Thyroid gland (tissue), 4 donors: Measurements from ENCODE around the gene FOXD2. TPM values are rescaled to one million over a fixed set of nuclear protein-coding genes. Genes with fewer than 3 reads are reported as not detected.

Experiments
- DNase-seq, 2 donors: peaks; one replicate each; pipeline ENCODE4 v3.0.0-alpha.2; 2019
- H3K27ac ChIP-seq, 3 donors: fragments of 200-600 bp; sonication (generic); 1 replicate in 2 of 3; 2 replicates in 1 of 3; pipeline ENCODE4 v1.5.1; 2016 to 2019; ENCODE audit warnings: mild to moderate bottlenecking in 1 of 3, moderate library complexity in 1 of 3
- H3K27me3 ChIP-seq: fragments of 200-600 bp; sonication (generic); one replicate; pipeline ENCODE4 v1.5.1; 2019
- H3K36me3 ChIP-seq, 2 donors: fragments of 200-600 bp; sonication (generic); one replicate each; pipeline ENCODE4 v1.5.1; 2016 to 2019
- H3K4me1 ChIP-seq, 2 donors: fragments of 200-600 bp; sonication (generic); one replicate each; pipeline ENCODE4 v1.5.1; 2017 to 2019
- H3K4me3 ChIP-seq, 3 donors: fragments of 200-600 bp; sonication (generic); replicated peaks in 1 of 3; 1 replicate in 2 of 3; 2 replicates in 1 of 3; pipeline ENCODE4 v1.5.1; 2016; ENCODE audit warnings: mild to moderate bottlenecking in 1 of 3
- H3K9me3 ChIP-seq: fragments of 200-600 bp; sonication (generic); one replicate; pipeline ENCODE4 v1.5.1; 2017
- CTCF ChIP-seq, 6 experiments: fragments of 200-600 bp in 3 of 6; fragments of 450-650 bp in 3 of 6; sonication (generic) in 3 of 6; IDR thresholded peaks; one replicate each; pipeline ENCODE4 v1.5.1; 2016 to 2019; ENCODE audit warnings: antibody characterized with exemption in 6 of 6, mild to moderate bottlenecking in 2 of 6, inconsistent platforms in 1 of 6, moderate library complexity in 1 of 6
- POLR2A ChIP-seq, 2 donors: fragments of 450-650 bp; IDR thresholded peaks; one replicate each; pipeline ENCODE4 v1.6.1; 2017; ENCODE audit warnings: antibody characterized with exemption in 2 of 2, mild to moderate bottlenecking in 2 of 2, moderate library complexity in 1 of 2
- WGBS, 2 donors: methylation state at CpG; one replicate each; pipeline ENCODE4 v1.1.5; 2017; 5-methylcytosine and 5-hydroxymethylcytosine counted together
- intact Hi-C: fragments of 100-400 bp; cut with DNase I; formaldehyde crosslinking; loops from one replicate; pipeline ENCODE4 v1.15.1; 2023
- total RNA-seq, 4 donors: library from RNA; depleted of rRNA; stranded (reverse); fragments of >200 nt; gene quantifications; one replicate each; pipeline ENCODE4 v1.2.3, GENCODE V29; 2016

FOXD2 gene
- total RNA-seq, 4 donors from 2014 or later: 0.11 to 0.54 TPM; not detected in 2

DNA sequence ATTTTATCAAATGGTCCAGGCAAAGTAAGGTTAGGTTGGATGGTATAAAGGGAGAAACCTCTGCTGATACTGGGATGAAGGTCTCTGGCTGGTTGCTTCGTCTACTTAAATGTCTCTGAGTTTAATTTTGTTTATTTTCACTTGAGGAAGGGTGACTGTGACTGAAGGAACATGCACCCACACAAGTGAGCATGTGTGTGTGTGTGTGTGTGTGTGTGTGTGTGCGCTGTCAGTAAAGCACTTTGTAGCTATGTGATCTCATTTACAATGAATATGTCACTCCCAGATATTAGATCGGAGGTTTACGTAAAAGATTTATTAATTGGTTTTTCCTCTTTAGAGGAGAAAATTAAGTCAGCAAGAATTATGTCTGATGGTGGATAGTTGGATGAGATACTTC, 4.4 kb downstream of the FOXD2 start:
- 87 to 96% methylated on average over 4 of the region's 4 CpGs for WGBS, 2 donors
- peaks cover 0 to 23% of the 10 kb centered on the region in 2 donors for H3K4me1 ChIP-seq
- no peak overlapping the region for H3K27ac ChIP-seq
- intact Hi-C loops: no loop called here
- DNase-seq: no peak
- TF ChIP-seq POLR2A (IDR thresholded peaks at IDR 0.05): no peak
- TF ChIP-seq CTCF (IDR thresholded peaks at IDR 0.05): no peak
- H3K36me3 ChIP-seq: no peaks in the 10 kb centered on the region
- no peaks in the 10 kb centered on the region for H3K9me3 ChIP-seq
- H3K4me3 ChIP-seq: no peak overlapping the region
- H3K27me3 ChIP-seq: peaks cover 49% of the 10 kb centered on the region

DNA sequence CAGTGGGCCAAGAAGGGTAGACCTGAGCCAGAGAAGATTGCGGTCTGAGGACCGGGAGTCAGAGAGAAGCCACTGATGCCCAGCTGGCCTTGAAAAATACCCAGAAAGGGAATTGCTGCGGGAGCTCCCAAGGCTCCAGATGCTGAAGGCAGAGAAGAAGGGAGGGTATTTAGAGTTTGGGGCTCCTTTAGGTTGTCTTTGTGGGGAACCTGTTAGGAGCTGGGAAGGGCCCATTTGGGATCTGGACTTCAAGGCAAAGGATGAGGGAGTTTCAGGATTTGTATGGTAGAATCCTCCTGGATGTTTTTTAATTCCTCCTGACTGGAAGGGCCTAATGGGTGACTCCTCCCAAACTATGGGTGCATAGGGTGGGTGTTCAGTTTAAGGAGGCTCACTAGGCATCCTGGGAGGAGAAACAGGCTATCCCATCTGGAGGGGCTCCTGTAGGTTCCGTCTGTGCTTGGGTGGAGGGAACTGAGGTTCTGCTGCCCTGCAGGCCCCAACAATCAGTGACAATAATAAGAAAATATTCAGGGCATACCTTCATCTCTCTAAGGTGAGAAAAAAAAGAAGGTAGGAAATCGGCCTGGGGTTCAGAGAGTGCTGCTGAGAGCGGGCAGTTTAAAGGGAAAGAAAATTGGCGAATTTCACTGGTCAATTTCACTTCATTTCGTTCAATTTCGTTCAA, 5.1 kb downstream of the FOXD2 start:
- peaks cover 0 to 23% of the 10 kb centered on the region in 2 donors for H3K4me1 ChIP-seq
- intact Hi-C loops: no loop called here
- peaks cover 53% of the 10 kb centered on the region for H3K27me3 ChIP-seq
- H3K4me3 ChIP-seq: no peak overlapping the region
- DNase-seq: no peak
- TF ChIP-seq CTCF (IDR thresholded peaks at IDR 0.05) (no peak), POLR2A (IDR thresholded peaks at IDR 0.05) (no peak)
- H3K9me3 ChIP-seq: no peaks in the 10 kb centered on the region
- WGBS, 2 donors: 52 to 57% methylated on average over 9 of the region's 9 CpGs
- no peak overlapping the region for H3K27ac ChIP-seq
- no peaks in the 10 kb centered on the region for H3K36me3 ChIP-seq

GRCh38 chr1:47443530-47444296, 5.9 kb downstream of the FOXD2 start:
- WGBS, 2 donors: 18 to 21% methylated on average over 45 of the region's 45 CpGs
- TF ChIP-seq POLR2A (IDR thresholded peaks at IDR 0.05) (no peak), CTCF (IDR thresholded peaks at IDR 0.05) (no peak)
- intact Hi-C loops: no loop called here
- Histone ChIP-seq H3K27ac (no peak overlapping the region), H3K27me3 (peaks cover 53% of the 10 kb centered on the region), H3K9me3 (no peaks in the 10 kb centered on the region), H3K4me1 (peaks cover 0 to 20% of the 10 kb centered on the region in 2 donors), H3K4me3 (no peak overlapping the region), H3K36me3 (no peaks in the 10 kb centered on the region)
- no peak for DNase-seq

DNA sequence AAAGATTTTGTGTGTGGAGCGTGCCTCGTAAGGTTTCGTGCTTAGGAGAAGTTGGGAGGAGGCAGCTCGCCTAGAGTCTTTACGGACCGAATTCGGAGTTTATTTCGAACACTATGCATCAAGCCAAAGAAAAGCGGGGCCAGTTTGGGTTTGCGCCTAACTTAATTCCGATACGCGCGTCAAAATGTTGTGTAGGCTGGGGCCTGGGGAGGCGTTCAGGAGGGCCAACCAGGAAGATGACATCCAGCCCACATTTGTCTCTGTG, 6.4 kb downstream of the FOXD2 start:
- H3K4me1 ChIP-seq: peaks cover 0 to 15% of the 10 kb centered on the region in 2 donors
- 8 to 16% methylated on average over 15 of the region's 15 CpGs for WGBS, 2 donors
- peaks cover 52% of the 10 kb centered on the region for H3K27me3 ChIP-seq
- intact Hi-C loops: no loop called here
- H3K4me3 ChIP-seq: no peak overlapping the region
- no peaks in the 10 kb centered on the region for H3K9me3 ChIP-seq
- H3K27ac ChIP-seq: no peak overlapping the region
- DNase-seq: no peak
- no peak for TF ChIP-seq CTCF (IDR thresholded peaks at IDR 0.05)
- TF ChIP-seq POLR2A (IDR thresholded peaks at IDR 0.05): no peak
- no peaks in the 10 kb centered on the region for H3K36me3 ChIP-seq
